ENCODE data around the gene MROH2A. TPM values are rescaled to one million over a fixed set of nuclear protein-coding genes. Genes with fewer than 3 reads are reported as not detected.

MROH2A gene
- total RNA-seq, 1 experiment from 2014 or later = not detected

DNA sequence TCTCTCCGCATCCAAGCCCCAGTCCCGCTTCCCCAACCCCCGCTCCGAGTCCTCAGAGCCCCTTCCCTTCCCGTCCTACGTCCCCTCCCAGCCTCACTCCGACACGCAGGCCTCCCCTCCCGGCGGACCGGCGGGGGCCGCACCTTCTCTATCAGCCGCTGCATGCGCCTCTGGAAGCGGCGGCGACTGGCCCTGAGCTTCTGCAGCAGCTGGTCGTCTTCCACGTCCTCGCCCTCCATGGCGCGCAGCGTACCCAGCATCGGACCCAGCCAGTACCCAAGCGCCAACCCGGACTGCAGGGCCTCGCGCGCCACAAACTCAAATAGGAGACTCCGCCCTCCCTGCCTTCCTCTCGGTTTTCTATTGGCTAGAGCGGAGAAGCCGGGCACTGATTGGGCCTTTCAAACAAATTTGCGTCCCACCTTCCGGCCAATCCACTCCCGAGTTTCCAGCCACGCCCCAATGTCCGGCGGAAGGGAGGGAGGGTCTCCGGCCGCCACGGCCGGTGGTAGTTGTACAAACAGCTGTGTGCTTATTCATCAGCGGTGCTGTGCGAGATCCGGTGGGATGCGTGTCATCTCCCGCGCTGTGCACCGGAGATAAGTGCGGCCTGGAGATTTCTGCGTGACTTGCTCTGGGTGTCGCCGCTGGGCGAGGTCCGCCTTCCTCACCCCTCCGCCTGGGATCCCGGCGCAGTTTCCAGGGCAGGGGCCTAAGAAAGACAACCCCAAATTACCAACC is 76.3 kb downstream of the MROH2A start, which contains the start of gene HJURP (continued):
- TF ChIP-seq, protein P1, sequence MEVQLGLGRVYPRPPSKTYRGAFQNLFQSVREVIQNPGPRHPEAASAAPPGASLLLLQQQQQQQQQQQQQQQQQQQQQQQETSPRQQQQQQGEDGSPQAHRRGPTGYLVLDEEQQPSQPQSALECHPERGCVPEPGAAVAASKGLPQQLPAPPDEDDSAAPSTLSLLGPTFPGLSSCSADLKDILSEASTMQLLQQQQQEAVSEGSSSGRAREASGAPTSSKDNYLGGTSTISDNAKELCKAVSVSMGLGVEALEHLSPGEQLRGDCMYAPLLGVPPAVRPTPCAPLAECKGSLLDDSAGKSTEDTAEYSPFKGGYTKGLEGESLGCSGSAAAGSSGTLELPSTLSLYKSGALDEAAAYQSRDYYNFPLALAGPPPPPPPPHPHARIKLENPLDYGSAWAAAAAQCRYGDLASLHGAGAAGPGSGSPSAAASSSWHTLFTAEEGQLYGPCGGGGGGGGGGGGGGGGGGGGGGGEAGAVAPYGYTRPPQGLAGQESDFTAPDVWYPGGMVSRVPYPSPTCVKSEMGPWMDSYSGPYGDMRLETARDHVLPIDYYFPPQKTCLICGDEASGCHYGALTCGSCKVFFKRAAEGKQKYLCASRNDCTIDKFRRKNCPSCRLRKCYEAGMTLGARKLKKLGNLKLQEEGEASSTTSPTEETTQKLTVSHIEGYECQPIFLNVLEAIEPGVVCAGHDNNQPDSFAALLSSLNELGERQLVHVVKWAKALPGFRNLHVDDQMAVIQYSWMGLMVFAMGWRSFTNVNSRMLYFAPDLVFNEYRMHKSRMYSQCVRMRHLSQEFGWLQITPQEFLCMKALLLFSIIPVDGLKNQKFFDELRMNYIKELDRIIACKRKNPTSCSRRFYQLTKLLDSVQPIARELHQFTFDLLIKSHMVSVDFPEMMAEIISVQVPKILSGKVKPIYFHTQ (CRISPR knock-in tag; IDR thresholded peaks at IDR 0.05) = no peak

DNA sequence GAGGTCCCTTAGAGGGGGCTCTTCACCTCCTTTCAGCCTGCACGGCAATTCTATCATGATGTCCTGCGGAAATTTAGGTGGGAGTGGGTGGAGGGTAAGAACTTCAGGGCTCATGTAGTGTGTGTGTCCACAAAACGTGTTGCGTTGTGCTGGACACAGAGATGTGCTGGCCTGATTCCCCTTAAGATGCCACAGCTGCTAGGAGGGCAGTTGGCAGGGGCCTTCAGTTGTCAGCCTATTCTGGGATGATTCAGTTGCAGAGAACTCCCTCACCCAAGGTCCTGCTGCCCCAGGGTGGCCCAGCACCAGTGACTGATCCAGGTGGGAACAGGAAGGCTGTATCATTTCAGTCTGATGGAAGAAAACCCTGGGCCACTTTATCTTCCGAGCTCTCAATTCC is 77.2 kb downstream of the MROH2A start:
- Mint-ChIP-seq H3K4me3 (peak overlapping the region; percentile 100), H3K27ac (no peak overlapping the region), H3K4me1 (peaks cover 35% of the 10 kb centered on the region), H3K36me3 (peaks cover 31% of the 10 kb centered on the region), H3K9me3 (no peaks in the 10 kb centered on the region), H3K27me3 (ENCODE audit: low read depth) (no peaks in the 10 kb centered on the region)
- ChIA-PET POLR2A (no interaction called here), CTCF (no interaction called here)
- DNase-seq (ENCODE audit: low spot score) (no peak), ATAC-seq (no peak)
- TF ChIP-seq ZNF263 (CRISPR knock-in tag; IDR thresholded peaks at IDR 0.05; ENCODE audit: low read depth) = no peak
- no peak for TF ChIP-seq GTF2I (CRISPR knock-in tag; conservative IDR thresholded peaks at IDR 0.05)
- TF ChIP-seq, protein P2, sequence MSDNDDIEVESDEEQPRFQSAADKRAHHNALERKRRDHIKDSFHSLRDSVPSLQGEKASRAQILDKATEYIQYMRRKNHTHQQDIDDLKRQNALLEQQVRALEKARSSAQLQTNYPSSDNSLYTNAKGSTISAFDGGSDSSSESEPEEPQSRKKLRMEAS (CRISPR knock-in tag; IDR thresholded peaks at IDR 0.05) = no peak
- TF ChIP-seq, protein P3, sequence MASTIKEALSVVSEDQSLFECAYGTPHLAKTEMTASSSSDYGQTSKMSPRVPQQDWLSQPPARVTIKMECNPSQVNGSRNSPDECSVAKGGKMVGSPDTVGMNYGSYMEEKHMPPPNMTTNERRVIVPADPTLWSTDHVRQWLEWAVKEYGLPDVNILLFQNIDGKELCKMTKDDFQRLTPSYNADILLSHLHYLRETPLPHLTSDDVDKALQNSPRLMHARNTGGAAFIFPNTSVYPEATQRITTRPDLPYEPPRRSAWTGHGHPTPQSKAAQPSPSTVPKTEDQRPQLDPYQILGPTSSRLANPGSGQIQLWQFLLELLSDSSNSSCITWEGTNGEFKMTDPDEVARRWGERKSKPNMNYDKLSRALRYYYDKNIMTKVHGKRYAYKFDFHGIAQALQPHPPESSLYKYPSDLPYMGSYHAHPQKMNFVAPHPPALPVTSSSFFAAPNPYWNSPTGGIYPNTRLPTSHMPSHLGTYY (CRISPR knock-in tag; IDR thresholded peaks at IDR 0.05) = no peak
- TF ChIP-seq, protein P4, sequence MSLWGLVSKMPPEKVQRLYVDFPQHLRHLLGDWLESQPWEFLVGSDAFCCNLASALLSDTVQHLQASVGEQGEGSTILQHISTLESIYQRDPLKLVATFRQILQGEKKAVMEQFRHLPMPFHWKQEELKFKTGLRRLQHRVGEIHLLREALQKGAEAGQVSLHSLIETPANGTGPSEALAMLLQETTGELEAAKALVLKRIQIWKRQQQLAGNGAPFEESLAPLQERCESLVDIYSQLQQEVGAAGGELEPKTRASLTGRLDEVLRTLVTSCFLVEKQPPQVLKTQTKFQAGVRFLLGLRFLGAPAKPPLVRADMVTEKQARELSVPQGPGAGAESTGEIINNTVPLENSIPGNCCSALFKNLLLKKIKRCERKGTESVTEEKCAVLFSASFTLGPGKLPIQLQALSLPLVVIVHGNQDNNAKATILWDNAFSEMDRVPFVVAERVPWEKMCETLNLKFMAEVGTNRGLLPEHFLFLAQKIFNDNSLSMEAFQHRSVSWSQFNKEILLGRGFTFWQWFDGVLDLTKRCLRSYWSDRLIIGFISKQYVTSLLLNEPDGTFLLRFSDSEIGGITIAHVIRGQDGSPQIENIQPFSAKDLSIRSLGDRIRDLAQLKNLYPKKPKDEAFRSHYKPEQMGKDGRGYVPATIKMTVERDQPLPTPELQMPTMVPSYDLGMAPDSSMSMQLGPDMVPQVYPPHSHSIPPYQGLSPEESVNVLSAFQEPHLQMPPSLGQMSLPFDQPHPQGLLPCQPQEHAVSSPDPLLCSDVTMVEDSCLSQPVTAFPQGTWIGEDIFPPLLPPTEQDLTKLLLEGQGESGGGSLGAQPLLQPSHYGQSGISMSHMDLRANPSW (CRISPR knock-in tag; conservative IDR thresholded peaks at IDR 0.05; ENCODE audit: low read depth) = no peak
- TF ChIP-seq FOXK1 (CRISPR knock-in tag; IDR thresholded peaks at IDR 0.05) = no peak
- no peak for TF ChIP-seq MYBL2 (CRISPR knock-in tag; IDR thresholded peaks at IDR 0.05)
- TF ChIP-seq GRHL2 (CRISPR knock-in tag; IDR thresholded peaks at IDR 0.05; ENCODE audit: insufficient replicate concordance, severe bottlenecking) = no peak
- TF ChIP-seq, protein P5, sequence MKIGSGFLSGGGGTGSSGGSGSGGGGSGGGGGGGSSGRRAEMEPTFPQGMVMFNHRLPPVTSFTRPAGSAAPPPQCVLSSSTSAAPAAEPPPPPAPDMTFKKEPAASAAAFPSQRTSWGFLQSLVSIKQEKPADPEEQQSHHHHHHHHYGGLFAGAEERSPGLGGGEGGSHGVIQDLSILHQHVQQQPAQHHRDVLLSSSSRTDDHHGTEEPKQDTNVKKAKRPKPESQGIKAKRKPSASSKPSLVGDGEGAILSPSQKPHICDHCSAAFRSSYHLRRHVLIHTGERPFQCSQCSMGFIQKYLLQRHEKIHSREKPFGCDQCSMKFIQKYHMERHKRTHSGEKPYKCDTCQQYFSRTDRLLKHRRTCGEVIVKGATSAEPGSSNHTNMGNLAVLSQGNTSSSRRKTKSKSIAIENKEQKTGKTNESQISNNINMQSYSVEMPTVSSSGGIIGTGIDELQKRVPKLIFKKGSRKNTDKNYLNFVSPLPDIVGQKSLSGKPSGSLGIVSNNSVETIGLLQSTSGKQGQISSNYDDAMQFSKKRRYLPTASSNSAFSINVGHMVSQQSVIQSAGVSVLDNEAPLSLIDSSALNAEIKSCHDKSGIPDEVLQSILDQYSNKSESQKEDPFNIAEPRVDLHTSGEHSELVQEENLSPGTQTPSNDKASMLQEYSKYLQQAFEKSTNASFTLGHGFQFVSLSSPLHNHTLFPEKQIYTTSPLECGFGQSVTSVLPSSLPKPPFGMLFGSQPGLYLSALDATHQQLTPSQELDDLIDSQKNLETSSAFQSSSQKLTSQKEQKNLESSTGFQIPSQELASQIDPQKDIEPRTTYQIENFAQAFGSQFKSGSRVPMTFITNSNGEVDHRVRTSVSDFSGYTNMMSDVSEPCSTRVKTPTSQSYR (CRISPR knock-in tag; IDR thresholded peaks at IDR 0.05) = no peak
- no peak for TF ChIP-seq ZNF416 (CRISPR knock-in tag; IDR thresholded peaks at IDR 0.05)
- TF ChIP-seq ZNF671 (CRISPR knock-in tag; IDR thresholded peaks at IDR 0.05) = no peak

DNA sequence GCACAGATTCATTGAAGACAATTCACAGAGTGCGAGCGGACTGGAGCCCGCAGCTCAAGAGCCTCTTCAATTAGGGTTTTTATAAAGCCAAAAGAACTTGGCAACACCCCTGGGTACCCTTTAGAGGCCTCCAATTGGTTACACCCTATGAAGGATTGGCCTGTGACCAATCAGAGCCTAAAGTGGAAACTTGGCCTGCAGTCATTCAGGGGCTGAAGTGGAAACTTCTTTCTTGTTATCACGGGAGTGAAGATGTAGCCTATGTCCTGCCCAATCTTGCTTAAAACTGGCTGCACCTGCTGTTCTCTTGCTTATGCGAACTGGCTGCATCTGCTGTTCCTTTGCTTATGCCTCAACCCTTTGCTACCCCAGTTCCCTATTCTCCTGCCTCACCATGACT is 78.1 kb downstream of the MROH2A start:
- H3K36me3 Mint-ChIP-seq = peaks cover 23% of the 10 kb centered on the region
- no peak overlapping the region for H3K27ac Mint-ChIP-seq
- TF ChIP-seq NFYB (CRISPR knock-in tag; conservative IDR thresholded peaks at IDR 0.05; ENCODE audit: low read depth) (0 out of 2 replicates have a peak, but pooled peaks have one; percentile 29), SOX15 (CRISPR knock-in tag; IDR thresholded peaks at IDR 0.05) (no peak)
- TF ChIP-seq, protein P6, sequence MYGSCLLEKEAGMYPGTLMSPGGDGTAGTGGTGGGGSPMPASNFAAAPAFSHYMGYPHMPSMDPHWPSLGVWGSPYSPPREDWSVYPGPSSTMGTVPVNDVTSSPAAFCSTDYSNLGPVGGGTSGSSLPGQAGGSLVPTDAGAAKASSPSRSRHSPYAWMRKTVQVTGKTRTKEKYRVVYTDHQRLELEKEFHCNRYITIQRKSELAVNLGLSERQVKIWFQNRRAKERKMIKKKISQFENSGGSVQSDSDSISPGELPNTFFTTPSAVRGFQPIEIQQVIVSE (CRISPR knock-in tag; IDR thresholded peaks at IDR 0.05; ENCODE audit: borderline replicate concordance) = no peak
- H3K4me1 Mint-ChIP-seq = peaks cover 35% of the 10 kb centered on the region
- no peaks in the 10 kb centered on the region for H3K9me3 Mint-ChIP-seq
- ChIA-PET POLR2A (no interaction called here), CTCF (interaction anchor here (1.1 to 2.0 kb wide), 5 partner anchors 8 to 35 kb away, joined by 3 to 13 read pairs (median 5); partner anchors contain the start of gene MSL3B)
- H3K4me3 Mint-ChIP-seq = peak overlapping the region; percentile 100
- DNase-seq (ENCODE audit: low spot score) = no peak
- ATAC-seq = no peak
- H3K27me3 Mint-ChIP-seq (ENCODE audit: low read depth) = no peaks in the 10 kb centered on the region
